ENCODE data around the gene OR6S1.

The OR6S1 gene

DNA sequence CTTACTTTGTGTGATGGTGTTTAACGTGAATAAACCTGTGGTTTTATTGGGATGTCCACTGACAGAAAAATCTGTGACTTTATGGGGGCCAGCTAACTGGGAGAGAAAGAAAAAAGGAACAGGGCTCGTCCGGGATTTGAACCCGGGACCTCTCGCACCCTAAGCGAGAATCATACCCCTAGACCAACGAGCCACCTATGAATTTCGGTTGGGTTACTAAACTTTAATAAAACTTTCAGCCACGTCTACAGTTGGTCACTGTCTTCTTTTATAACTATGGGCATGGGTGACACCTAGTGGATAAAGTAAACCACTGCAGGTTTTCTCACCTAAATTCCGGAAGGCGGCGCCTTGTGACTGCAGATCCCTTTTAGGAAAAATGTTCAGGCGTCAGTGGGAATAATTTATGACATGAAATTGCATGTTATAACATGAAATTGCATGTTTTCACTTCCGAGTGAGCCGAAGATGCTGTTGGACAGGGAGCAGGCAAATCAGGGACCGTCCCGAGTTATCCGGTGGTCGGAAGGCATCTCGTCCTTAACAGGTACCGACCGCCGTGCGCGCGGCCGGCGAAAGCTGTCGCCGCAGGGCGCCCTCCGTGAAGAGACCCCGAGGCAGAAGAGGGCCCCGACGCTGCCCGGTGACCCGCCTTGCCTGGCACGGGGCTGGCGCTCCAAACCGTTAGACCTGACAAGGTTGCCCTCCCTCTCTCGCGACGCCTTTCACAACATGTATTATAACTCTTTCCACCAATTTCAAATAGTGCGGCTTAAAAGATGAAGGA lies 32.1 kb downstream of the OR6S1 start:
- Histone ChIP-seq H4K20me1 (ENCODE audit: insufficient read depth) (no peaks in the 10 kb centered on the region), H3K9ac (peak overlapping the region; percentile 27; the same call in 1 of the 2 replicates), H3K4me3 (IDR thresholded peaks at IDR 0.05; ENCODE audit: insufficient read depth, low read depth, low read length) (no peak overlapping the region), H3K4me1 (ENCODE audit: low read depth, poor library complexity, severe bottlenecking) (peaks cover 29% of the 10 kb centered on the region), H2AFZ (ENCODE audit: low read depth) (peak overlapping the region; percentile 84), H3K79me2 (ENCODE audit: insufficient read depth, low read depth) (no peaks in the 10 kb centered on the region), H3K27ac (no peak overlapping the region), H3K36me3 (ENCODE audit: insufficient read depth) (no peaks in the 10 kb centered on the region), H3K4me2 (peak overlapping the region; percentile 40; the same call in 1 of the 2 replicates), H3K27me3 (ENCODE audit: insufficient read depth, low read depth) (no peaks in the 10 kb centered on the region)
- TF ChIP-seq, protein P1, sequence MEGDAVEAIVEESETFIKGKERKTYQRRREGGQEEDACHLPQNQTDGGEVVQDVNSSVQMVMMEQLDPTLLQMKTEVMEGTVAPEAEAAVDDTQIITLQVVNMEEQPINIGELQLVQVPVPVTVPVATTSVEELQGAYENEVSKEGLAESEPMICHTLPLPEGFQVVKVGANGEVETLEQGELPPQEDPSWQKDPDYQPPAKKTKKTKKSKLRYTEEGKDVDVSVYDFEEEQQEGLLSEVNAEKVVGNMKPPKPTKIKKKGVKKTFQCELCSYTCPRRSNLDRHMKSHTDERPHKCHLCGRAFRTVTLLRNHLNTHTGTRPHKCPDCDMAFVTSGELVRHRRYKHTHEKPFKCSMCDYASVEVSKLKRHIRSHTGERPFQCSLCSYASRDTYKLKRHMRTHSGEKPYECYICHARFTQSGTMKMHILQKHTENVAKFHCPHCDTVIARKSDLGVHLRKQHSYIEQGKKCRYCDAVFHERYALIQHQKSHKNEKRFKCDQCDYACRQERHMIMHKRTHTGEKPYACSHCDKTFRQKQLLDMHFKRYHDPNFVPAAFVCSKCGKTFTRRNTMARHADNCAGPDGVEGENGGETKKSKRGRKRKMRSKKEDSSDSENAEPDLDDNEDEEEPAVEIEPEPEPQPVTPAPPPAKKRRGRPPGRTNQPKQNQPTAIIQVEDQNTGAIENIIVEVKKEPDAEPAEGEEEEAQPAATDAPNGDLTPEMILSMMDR (conservative IDR thresholded peaks at IDR 0.05; ENCODE audit: low read depth, low read length): peak; percentile 86

- Histone ChIP-seq H3K27me3 (ENCODE audit: insufficient read depth, low read depth) (no peaks in the 10 kb centered on the region), H4K20me1 (ENCODE audit: insufficient read depth) (no peaks in the 10 kb centered on the region), H3K4me3 (IDR thresholded peaks at IDR 0.05; ENCODE audit: insufficient read depth, low read depth, low read length) (no peak overlapping the region), H3K4me2 (peak overlapping the region; percentile 21; the same call in 1 of the 2 replicates), H3K4me1 (ENCODE audit: low read depth, poor library complexity, severe bottlenecking) (peaks cover 29% of the 10 kb centered on the region), H3K79me2 (ENCODE audit: insufficient read depth, low read depth) (no peaks in the 10 kb centered on the region), H3K27ac (no peak overlapping the region), H3K9ac (no peak overlapping the region), H3K36me3 (ENCODE audit: insufficient read depth) (no peaks in the 10 kb centered on the region), H2AFZ (ENCODE audit: low read depth) (no peak overlapping the region)
- TF ChIP-seq, protein P1 (conservative IDR thresholded peaks at IDR 0.05; ENCODE audit: low read depth, low read length): no peak
Observed at GRCh38 chr14:20608383-20609110, 32.9 kb downstream of the OR6S1 start.

DNA sequence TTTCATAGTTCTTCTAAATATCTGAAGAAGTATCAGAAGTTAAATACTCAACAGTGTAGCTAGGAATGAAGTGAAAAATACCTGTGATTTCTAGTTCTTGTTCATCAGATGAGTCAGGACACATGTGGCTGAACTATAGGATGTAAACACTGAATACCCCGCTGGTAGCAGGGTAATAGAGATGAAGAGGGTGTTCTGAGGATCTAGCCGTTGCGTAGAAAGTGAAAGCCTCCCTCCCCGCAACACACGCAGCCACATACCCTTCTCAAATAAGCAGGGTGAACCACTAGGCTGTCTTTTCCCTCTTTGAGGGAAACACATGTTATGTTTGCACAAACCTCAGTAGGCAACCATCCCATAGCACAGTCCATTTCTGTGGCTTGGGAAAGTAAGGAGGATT lies 33.9 kb downstream of the OR6S1 start:
- Histone ChIP-seq H3K9ac (no peak overlapping the region), H3K36me3 (ENCODE audit: insufficient read depth) (no peaks in the 10 kb centered on the region), H3K4me2 (no peak overlapping the region), H3K27me3 (ENCODE audit: insufficient read depth, low read depth) (no peaks in the 10 kb centered on the region), H3K4me3 (IDR thresholded peaks at IDR 0.05; ENCODE audit: insufficient read depth, low read depth, low read length) (no peak overlapping the region), H2AFZ (ENCODE audit: low read depth) (no peak overlapping the region), H3K79me2 (ENCODE audit: insufficient read depth, low read depth) (no peaks in the 10 kb centered on the region), H4K20me1 (ENCODE audit: insufficient read depth) (no peaks in the 10 kb centered on the region), H3K4me1 (ENCODE audit: low read depth, poor library complexity, severe bottlenecking) (peaks cover 25% of the 10 kb centered on the region), H3K27ac (no peak overlapping the region)
- TF ChIP-seq, protein P1 (conservative IDR thresholded peaks at IDR 0.05; ENCODE audit: low read depth, low read length): no peak

- Histone ChIP-seq H4K20me1 (ENCODE audit: insufficient read depth) (no peaks in the 10 kb centered on the region), H3K4me3 (IDR thresholded peaks at IDR 0.05; ENCODE audit: insufficient read depth, low read depth, low read length) (no peak overlapping the region), H3K27me3 (ENCODE audit: insufficient read depth, low read depth) (no peaks in the 10 kb centered on the region), H3K79me2 (ENCODE audit: insufficient read depth, low read depth) (no peaks in the 10 kb centered on the region), H3K4me1 (ENCODE audit: low read depth, poor library complexity, severe bottlenecking) (peaks cover 18% of the 10 kb centered on the region), H3K36me3 (ENCODE audit: insufficient read depth) (no peaks in the 10 kb centered on the region), H3K27ac (no peak overlapping the region), H3K9ac (no peak overlapping the region), H3K4me2 (no peak overlapping the region), H2AFZ (ENCODE audit: low read depth) (no peak overlapping the region)
- TF ChIP-seq, protein P1 (conservative IDR thresholded peaks at IDR 0.05; ENCODE audit: low read depth, low read length): no peak
Observed at GRCh38 chr14:20606902-20607242, 34.6 kb downstream of the OR6S1 start.
